ENCODE data around the gene KCNIP3. TPM values are rescaled to one million over a fixed set of nuclear protein-coding genes. Genes with fewer than 3 reads are reported as not detected.

KCNIP3 gene
- total and polyA plus RNA-seq, 10 donors, result 0.59 to 5.2 (median 3.0) TPM

DNA sequence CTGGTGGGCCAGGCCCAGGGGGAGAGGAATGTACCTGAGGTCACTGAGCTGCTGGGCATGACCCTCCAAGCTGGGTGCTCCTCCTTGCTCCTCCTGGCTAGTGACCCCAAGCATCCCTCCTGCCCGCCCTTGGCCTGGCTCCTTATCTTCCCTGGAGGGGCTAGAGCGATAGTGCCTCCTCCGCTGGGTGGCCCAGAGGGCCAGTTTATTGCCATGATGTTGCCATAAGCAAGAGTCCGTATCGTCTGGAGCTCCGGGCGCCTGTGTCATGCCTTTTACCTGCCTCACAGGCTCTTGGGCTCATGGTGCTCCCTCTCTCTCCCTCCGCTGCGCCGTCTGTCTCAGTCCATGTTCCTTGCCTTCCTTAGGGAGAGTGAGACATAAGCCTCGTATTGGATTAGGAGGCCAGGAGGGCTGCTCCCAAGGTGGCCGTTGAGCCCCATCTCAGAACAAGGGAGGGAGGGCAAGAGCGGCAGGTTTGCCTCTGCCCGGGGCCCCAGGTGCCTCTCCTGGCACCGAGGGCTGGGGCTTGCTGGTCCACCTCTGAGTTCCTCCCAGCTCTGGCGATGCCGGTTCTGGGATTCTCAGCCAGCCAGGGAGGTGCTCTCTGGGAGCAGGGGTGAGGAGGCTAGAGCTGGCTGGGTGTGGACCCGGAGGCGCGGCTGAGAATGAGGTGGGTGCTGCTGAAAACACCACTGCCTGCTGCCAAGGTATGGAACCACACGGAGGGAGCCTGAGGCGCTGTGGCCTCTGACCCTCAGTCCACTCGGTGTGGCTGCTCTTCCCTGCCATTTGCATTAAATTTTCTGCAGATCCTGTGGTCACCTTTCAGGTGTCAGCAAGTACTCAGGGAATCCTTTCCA is 22.6 kb downstream of the KCNIP3 start:
- Histone ChIP-seq H3K27me3 (replicated peaks in 1 of 7) (peaks cover 0 to 3% (median 0%) of the 10 kb centered on the region in 7 donors), H3K4me3 (no peak overlapping the region), H3K9me3 (no peaks in the 10 kb centered on the region), H3K36me3 (no peaks in the 10 kb centered on the region), H3K4me1 (no peaks in the 10 kb centered on the region), H3K27ac (no peak overlapping the region)
- 83 to 92% (median 87%) methylated on average over 20 to 23 of the region's 23 CpGs for WGBS, 5 donors
- no peak for DNase-seq
- TF ChIP-seq POLR2A (IDR thresholded peaks at IDR 0.05) (no peak), POLR2AphosphoS5 (IDR thresholded peaks at IDR 0.05) (no peak), CTCF (IDR thresholded peaks at IDR 0.05 in 8 of 11, conservative IDR thresholded peaks at IDR 0.05 in 3 of 11) (no peak)
- intact Hi-C loops (cut with DNase I; ENCODE audit: low total_unique reads), result no loop called here

DNA sequence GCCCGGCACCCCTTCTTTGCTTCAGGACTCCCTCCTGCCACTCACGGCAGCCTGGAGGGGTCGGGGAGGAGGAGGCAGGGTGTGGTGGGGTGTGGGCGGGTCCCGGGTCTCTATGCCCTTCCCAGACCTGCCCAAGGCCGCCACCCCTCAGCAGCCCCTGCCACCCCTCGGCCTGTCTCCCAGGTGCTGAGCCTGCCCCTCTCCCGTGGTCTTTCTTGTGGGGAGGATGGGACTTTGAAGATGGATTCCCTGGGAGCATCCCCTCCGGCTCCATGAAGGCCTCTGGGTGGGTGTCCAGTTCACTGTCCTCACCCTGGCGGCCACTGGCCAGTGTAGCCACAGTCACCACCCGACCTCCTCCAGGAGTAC is 23.2 kb downstream of the KCNIP3 start:
- no peaks in the 10 kb centered on the region for H3K36me3 ChIP-seq
- WGBS, 5 donors, result 63 to 88% (median 77%) methylated on average over 3 to 11 of the region's 11 CpGs
- H3K27me3 ChIP-seq (replicated peaks in 1 of 7), result no peaks in the 10 kb centered on the region
- H3K4me1 ChIP-seq, result no peaks in the 10 kb centered on the region
- H3K4me3 ChIP-seq, result no peak overlapping the region
- no peak for DNase-seq
- intact Hi-C loops (cut with DNase I; ENCODE audit: low total_unique reads), result no loop called here
- H3K27ac ChIP-seq, result no peak overlapping the region
- TF ChIP-seq CTCF (IDR thresholded peaks at IDR 0.05 in 8 of 11, conservative IDR thresholded peaks at IDR 0.05 in 3 of 11), result no peak
- no peak for TF ChIP-seq POLR2A (IDR thresholded peaks at IDR 0.05)
- no peak for TF ChIP-seq POLR2AphosphoS5 (IDR thresholded peaks at IDR 0.05)
- no peaks in the 10 kb centered on the region for H3K9me3 ChIP-seq

DNA sequence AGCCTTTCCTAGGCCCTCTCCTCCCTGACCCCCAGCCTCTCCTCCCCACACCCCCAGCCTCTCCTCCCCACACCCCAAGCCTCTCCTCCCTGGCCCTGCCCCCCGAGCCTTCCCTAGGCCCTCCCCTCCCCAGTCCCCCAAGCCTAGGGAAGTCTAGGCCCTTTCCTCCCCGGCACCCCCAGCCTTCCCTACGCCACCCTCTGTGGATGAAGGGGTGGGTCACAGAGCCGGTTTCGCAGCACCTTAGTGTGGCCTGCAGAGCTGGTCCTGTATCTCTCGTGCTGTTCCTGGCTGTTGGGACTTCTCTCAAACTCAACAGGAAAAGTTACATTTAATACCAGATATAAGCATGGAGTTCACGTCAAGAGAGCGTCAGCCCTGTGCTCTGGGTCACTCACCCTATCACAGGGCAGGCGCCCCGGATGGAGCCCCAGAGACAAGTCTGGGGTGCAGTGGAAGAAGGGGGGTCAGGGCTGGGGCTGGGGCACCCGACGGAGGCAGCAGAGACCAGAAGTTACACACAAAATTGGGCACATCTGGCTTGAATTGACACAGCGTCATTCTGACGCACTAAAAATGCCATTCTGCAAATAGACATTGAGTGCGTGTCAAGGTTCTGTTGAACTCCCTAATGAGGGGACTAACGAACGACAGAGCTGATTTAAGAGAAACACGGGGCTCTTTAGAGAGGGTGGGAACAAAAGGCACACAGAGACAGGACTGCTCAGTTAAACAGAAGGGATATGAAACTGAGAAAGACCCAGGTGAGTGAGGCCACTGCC is 24.0 kb downstream of the KCNIP3 start:
- no peak overlapping the region for H3K4me3 ChIP-seq
- intact Hi-C loops (cut with DNase I; ENCODE audit: low total_unique reads), result no loop called here
- no peaks in the 10 kb centered on the region for H3K4me1 ChIP-seq
- no peak for DNase-seq
- H3K27me3 ChIP-seq (replicated peaks in 1 of 7), result no peaks in the 10 kb centered on the region
- H3K9me3 ChIP-seq, result no peaks in the 10 kb centered on the region
- no peak for TF ChIP-seq CTCF (IDR thresholded peaks at IDR 0.05 in 8 of 11, conservative IDR thresholded peaks at IDR 0.05 in 3 of 11)
- no peak for TF ChIP-seq POLR2A (IDR thresholded peaks at IDR 0.05)
- no peak for TF ChIP-seq POLR2AphosphoS5 (IDR thresholded peaks at IDR 0.05)
- H3K27ac ChIP-seq, result no peak overlapping the region
- no peaks in the 10 kb centered on the region for H3K36me3 ChIP-seq
- 81 to 86% (median 83%) methylated on average over 17 to 18 of the region's 18 CpGs for WGBS, 5 donors
